Activated naive CD4-positive, alpha-beta T cell treated with anti-CD3 and anti-CD28 coated beads, Interleukin-2, amount 50 U/mL, for 72 hours (primary cell): Measurements from ENCODE around the gene FAM47A. TPM values are rescaled to one million over a fixed set of nuclear protein-coding genes. Genes with fewer than 3 reads are reported as not detected.

Experiments used
- ATAC-seq, 2 donors: fragments of 150-1000 bp; cut with Tn5 transposase; 2 replicates each; pipeline ENCODE4 v1.10.0; 2021; ENCODE audit warnings: mild to moderate bottlenecking in 2 of 2, moderate library complexity in 2 of 2
- DNase-seq, 2 donors: peaks; one replicate each; pipeline ENCODE4 v3.0.0; 2021 to 2022; ENCODE audit warnings: low spot score in 2 of 2
- H3K27ac Mint-ChIP-seq, 2 donors: one replicate each; pipeline ENCODE4 v1.8.0; 2022; ENCODE audit warnings: mild to moderate bottlenecking in 2 of 2, mixed read lengths in 2 of 2
- H3K36me3 Mint-ChIP-seq, 2 donors: one replicate each; pipeline ENCODE4 v1.8.0; 2022; ENCODE audit warnings: mixed read lengths in 2 of 2
- H3K9me3 Mint-ChIP-seq, 2 donors: one replicate each; pipeline ENCODE4 v1.8.0; 2022; ENCODE audit warnings: mixed read lengths in 2 of 2
- total RNA-seq, 2 donors: library from RNA; stranded (reverse); gene quantifications; one replicate each; pipeline ENCODE4 v1.2.3, GENCODE V29; 2022

Gene FAM47A
- not detected for total RNA-seq

DNA sequence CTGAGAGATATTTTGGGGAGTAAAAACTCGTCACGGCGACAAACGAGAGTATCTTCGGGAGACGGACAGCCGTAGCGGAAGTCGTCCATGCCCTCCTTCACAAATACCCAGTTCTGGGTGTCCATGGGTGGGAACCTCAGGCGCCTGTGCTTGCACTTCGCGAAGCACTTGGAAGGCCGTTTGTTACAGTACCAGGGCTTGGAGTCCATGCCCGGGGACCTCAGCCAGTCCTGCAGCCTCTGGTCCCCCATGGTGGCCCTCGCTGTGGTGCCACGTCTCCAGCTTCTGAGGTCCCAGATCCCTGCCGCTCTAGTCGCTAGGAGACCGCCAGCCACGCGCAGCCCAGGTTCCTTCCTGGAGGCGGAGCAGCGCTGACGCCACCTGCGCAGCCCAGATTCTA, at the start of gene FAM47A:
Gene FAM47A (minus strand): TSS at position 287 of the 400 bp plus-strand sequence. CDS start 36 bp downstream, at position 251.
- Mint-ChIP-seq H3K27ac (no peak within 1 kb of the TSS), H3K36me3 (peaks cover 0 to 4% of the 10 kb centered on the region in 2 donors), H3K9me3 (peaks cover 0 to 4% of the 10 kb centered on the region in 2 donors)
- ATAC-seq (no peak), DNase-seq (no peak)

DNA sequence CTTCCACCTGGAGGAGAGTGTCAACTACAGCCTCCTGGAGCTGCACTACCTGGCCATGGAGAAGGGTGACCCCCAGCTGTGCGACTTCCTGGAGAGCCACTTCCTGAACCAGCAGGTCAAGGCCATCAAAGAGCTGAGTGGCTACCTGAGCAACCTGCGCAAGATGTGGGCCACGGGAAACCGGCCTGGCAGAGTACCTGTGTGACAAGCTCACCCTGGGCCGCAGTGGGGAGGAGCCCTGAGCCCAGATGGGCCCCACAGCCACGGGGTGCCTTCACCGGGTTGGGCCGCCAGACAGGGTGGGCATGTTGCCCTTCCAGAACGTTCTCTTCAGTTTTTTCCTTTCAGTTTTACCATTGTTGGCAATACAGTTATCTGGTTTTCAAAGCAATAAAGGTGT, 15.2 kb upstream of the FAM47A start:
- H3K36me3 Mint-ChIP-seq = peaks cover 0 to 6% of the 10 kb centered on the region in 2 donors
- DNase-seq = no peak
- H3K27ac Mint-ChIP-seq = no peak overlapping the region
- ATAC-seq = no peak
- H3K9me3 Mint-ChIP-seq = no peaks in the 10 kb centered on the region

DNA sequence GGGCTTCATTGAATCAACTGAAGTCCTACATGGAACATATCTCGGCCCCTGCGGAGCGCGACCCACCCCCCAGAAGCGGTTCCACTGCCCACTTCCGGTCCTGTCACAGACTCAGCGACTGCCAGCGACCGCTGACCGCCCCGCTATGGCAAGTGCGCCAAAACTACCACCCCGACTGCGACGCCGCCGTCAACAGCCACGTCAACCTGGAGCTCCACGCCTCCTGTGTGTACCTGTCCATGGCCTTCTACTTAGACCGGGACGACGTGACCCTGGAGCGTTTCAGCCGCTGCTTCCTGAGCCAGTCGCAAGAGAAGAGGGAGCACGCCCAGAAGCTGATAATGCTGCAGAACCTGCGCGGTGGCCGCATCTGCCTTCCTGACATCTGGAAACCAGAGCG, 14.8 kb upstream of the FAM47A start:
- Mint-ChIP-seq H3K9me3 (no peaks in the 10 kb centered on the region), H3K27ac (no peak overlapping the region), H3K36me3 (peaks cover 0 to 6% of the 10 kb centered on the region in 2 donors)
- DNase-seq = no peak
- ATAC-seq = no peak

DNA sequence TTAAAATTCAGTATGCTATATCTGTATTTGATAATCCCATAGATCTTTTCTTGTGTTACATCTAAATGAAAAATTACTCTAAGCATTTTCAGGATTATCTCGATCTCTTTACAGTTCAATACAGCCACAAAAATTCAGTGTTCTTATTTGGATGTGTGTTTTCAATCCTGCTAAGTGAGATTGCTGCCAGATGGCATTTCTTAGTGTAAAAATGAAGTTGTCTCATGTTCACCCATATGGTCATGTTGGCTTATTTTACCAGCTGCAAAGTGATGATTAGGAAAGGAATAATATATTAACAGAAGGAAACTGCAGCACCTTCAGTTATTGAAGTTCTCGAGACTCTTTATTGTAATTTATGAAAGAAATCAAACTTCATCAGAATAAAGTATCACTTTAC, 12.1 kb upstream of the FAM47A start:
- peaks cover 0 to 6% of the 10 kb centered on the region in 2 donors for H3K36me3 Mint-ChIP-seq
- H3K9me3 Mint-ChIP-seq = no peaks in the 10 kb centered on the region
- H3K27ac Mint-ChIP-seq = no peak overlapping the region
- DNase-seq (no peak), ATAC-seq (no peak)

DNA sequence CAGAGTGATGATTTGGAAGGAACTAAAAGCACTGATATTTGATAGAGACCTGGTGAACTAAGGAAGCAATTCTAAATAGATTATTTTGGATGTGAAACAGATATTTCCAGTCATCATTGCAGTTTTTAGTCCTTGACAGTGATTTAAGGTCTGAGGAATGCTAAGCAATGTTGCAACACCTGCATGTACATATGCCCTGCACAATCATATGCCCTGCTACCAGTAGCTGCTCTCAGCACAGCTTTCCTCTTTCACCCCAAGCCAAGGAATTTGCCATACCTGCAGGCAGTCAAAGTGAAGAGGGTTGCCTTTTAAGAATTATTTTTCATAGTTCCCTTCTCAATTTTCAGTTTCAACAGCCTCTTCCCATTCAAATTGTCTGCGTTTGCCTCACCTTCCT, 8.7 kb upstream of the FAM47A start:
- Mint-ChIP-seq H3K27ac (no peak overlapping the region), H3K36me3 (peaks cover 0 to 6% of the 10 kb centered on the region in 2 donors), H3K9me3 (no peaks in the 10 kb centered on the region)
- ATAC-seq (no peak), DNase-seq (no peak)

DNA sequence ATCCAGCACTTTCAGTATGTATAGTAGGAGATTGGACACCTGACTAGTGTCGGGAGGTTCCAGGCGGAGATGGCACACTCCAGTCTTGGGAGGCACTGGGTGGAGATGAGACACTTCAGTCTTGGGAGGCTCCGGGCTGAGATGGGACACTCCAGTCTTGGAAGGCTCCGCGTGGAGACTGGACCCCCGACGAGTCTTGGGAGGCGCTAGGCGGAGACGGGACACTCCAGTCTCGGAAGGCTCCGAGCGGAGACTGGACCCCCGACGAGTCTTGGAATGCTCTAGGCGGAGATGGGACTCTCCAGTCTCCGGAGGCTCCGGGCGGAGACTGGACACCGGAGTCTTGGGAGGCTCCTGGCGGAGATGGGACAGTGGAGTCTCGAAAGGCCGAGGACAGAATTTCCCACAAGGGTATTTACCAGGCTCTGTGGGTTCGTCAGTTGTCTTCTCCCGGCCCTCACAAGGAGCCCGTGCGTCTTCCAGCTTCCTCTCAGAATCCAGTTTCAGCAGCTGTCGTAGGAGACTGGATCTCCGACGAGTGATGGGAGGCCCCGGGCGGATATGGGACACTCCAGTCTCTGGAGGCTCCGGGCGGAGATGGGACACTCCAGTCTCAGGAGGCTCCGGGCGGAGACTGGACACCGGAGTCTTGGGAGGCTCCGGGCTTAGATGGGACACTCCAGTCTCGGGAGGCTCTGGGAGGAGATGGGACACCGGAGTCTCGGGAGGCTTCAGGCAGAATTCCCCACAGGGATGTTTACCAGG, 952 bp downstream of the FAM47A start:
- no peak for ATAC-seq
- DNase-seq = no peak
- H3K27ac Mint-ChIP-seq = no peak overlapping the region
- peaks cover 0 to 4% of the 10 kb centered on the region in 2 donors for H3K36me3 Mint-ChIP-seq
- H3K9me3 Mint-ChIP-seq = peaks cover 0 to 4% of the 10 kb centered on the region in 2 donors

DNA sequence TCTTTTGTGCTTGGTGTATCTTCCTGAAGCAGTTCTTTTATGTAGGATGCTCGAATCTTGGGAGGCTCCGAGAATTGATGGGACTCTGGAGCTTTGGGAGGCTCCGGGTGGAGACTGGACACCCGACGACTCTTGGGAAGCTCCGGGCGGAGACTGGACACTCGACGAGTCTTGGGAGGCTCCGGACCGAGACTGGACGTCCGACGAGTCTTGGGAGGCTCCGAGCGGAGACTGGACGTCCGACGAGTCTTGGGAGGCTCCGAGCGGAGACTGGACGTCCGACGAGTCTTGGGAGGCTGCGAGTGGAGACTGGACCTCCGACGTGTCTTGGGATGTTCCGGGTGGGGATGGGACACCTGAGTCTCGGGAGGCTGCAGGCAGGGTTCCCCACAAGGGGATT, 1.6 kb downstream of the FAM47A start:
- ATAC-seq = no peak
- Mint-ChIP-seq H3K27ac (no peak overlapping the region), H3K36me3 (peaks cover 0 to 4% of the 10 kb centered on the region in 2 donors), H3K9me3 (peaks cover 0 to 4% of the 10 kb centered on the region in 2 donors)
- DNase-seq = no peak

DNA sequence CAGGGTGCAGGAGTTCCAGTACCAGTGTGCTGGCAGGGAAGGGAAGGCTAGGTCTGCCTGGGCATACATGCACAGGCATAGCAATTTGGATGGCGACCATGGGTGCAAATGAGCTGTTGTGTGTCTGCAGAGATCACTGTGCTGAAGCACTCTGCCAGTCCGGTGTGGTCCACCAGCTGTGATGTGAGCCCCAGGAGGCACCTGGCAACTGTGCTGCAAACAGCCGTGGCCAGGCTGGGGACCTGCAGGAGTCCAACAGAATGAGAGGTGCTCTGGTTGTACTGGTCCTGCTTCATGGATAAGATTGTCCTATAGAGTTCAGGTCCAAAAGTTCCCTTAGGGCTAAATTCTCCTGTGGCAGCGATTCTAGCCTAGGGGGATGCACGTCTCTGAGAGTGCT, 6.1 kb downstream of the FAM47A start:
- peaks cover 0 to 10% of the 10 kb centered on the region in 2 donors for H3K36me3 Mint-ChIP-seq
- ATAC-seq (no peak), DNase-seq (no peak)
- no peaks in the 10 kb centered on the region for H3K9me3 Mint-ChIP-seq
- H3K27ac Mint-ChIP-seq = no peak overlapping the region

DNA sequence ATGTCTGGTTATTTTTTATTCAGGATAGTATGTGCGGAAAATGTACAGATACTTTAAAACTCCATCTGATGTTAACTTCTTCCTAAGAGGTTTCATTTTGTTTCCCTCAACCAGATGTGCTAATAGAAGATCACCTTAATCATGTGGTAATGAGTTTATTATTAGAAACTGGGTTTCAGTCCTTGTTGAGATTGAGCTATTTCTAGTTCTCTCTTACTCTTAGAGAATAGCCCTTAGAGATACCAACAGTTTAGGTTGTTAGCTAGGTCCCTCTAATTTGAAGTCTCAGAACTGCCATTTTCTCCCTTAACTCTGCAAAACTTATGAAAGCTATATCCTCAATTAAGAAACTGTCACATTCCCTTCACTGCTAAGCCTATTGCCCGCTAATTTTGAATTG, 13.0 kb downstream of the FAM47A start:
- H3K9me3 Mint-ChIP-seq = no peaks in the 10 kb centered on the region
- ATAC-seq (no peak), DNase-seq (no peak)
- no peaks in the 10 kb centered on the region for H3K36me3 Mint-ChIP-seq
- H3K27ac Mint-ChIP-seq = no peak overlapping the region

DNA sequence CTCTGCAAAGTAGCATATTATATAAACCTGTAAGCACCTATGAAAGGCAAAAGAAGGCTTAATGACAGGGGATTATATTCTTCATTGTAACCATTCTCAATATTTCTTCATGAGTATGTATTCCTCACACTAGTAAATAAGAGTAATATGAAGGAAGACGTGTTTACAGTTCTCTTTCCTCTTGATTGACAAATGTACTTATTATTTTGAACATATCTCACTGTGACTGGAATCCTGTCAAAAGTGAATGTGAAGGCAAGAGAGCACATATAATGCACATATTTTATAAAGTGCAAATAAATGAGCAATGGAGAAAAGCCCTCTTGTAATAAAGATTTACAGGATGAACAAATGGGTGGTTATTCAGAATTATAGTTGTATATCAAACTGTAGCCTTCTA, 19.7 kb downstream of the FAM47A start:
- H3K27ac Mint-ChIP-seq = no peak overlapping the region
- H3K36me3 Mint-ChIP-seq = no peaks in the 10 kb centered on the region
- no peak for DNase-seq
- peaks cover 0 to 13% of the 10 kb centered on the region in 2 donors for H3K9me3 Mint-ChIP-seq
- no peak for ATAC-seq
